ENCODE data around the gene DTD1. TPM values are rescaled to one million over a fixed set of nuclear protein-coding genes. Genes with fewer than 3 reads are reported as not detected.

The DTD1 gene
- total RNA-seq, 1 experiment from 2014 or later = 62.8 TPM

GRCh38 chr20:18724788-18725464 is 137.1 kb downstream of the DTD1 start:
- intact Hi-C loops (cut with micrococcal nuclease; ENCODE audit: unreplicated experiment) = no loop called here
- no peaks in the 10 kb centered on the region for H3K79me2 ChIP-seq (ENCODE audit: low read depth)
- H3K4me1 ChIP-seq (replicated peaks; ENCODE audit: insufficient read depth) = no peaks in the 10 kb centered on the region
- no peak overlapping the region for H3K27ac ChIP-seq
- H4K20me1 ChIP-seq (ENCODE audit: insufficient read depth) = no peaks in the 10 kb centered on the region
- no peak overlapping the region for H3K4me2 ChIP-seq
- H3K9me3 ChIP-seq (ENCODE audit: insufficient read depth, low read depth) = no peaks in the 10 kb centered on the region
- no peak for DNase-seq
- ChIA-PET POLR2A (ENCODE audit: unreplicated experiment) (no interaction called here), CTCF (no interaction called here)
- no peaks in the 10 kb centered on the region for H3K36me3 ChIP-seq (ENCODE audit: low read depth)
- no TSS peak for BruUV-seq (replicated peaks)
- H3K4me3 ChIP-seq = no peak overlapping the region
- H2AFZ ChIP-seq = no peak overlapping the region
- TF ChIP-seq EZH2 (IDR thresholded peaks at IDR 0.05; ENCODE audit: low read depth) = no peak
- no peak for TF ChIP-seq CTCF (conservative IDR thresholded peaks at IDR 0.05)
- H3K9me2 ChIP-seq (ENCODE audit: insufficient read depth) = no peaks in the 10 kb centered on the region
- no peaks in the 10 kb centered on the region for H3F3A ChIP-seq (ENCODE audit: insufficient read depth, low read depth)
- H3K27me3 ChIP-seq (ENCODE audit: insufficient read depth, low read depth) = no peaks in the 10 kb centered on the region

DNA sequence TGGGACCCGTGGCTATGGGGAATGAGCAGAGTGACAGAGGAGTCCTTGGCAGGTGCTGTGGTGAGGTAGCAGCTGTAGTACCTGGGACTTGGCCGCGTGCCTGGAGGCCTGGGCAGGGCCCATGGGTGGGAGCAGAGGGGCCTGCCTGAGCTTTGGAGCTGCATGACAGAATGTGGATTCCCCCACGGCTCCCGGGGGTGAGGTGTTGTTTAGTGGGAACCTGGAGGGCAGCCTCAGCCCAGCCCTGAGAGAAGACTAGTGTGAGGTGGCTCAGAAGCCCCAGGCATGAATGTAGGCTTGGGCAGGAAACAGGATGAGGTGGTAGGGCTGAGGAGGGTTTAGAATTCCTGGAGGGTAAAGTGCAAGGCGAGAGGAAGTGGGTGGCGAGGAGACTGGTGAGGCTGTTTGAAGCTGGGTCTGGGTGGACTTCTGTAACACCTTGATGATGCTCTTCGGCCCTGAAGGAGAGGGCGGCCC is 139.2 kb downstream of the DTD1 start:
- H3F3A ChIP-seq (ENCODE audit: insufficient read depth, low read depth) = no peaks in the 10 kb centered on the region
- no peaks in the 10 kb centered on the region for H3K9me2 ChIP-seq (ENCODE audit: insufficient read depth)
- no peaks in the 10 kb centered on the region for H3K79me2 ChIP-seq (ENCODE audit: low read depth)
- no peak overlapping the region for H2AFZ ChIP-seq
- no peaks in the 10 kb centered on the region for H3K9me3 ChIP-seq (ENCODE audit: insufficient read depth, low read depth)
- H3K4me2 ChIP-seq = no peak overlapping the region
- H3K36me3 ChIP-seq (ENCODE audit: low read depth) = no peaks in the 10 kb centered on the region
- H3K4me3 ChIP-seq = no peak overlapping the region
- H3K4me1 ChIP-seq (replicated peaks; ENCODE audit: insufficient read depth) = no peaks in the 10 kb centered on the region
- CTCF ChIA-PET = no interaction called here
- TF ChIP-seq CTCF (conservative IDR thresholded peaks at IDR 0.05) (no peak), EZH2 (IDR thresholded peaks at IDR 0.05; ENCODE audit: low read depth) (no peak)
- BruUV-seq (replicated peaks) = no TSS peak
- DNase-seq = peak in 1 of 2 experiments; percentile 19
- intact Hi-C loops (cut with micrococcal nuclease; ENCODE audit: unreplicated experiment) = no loop called here
- H4K20me1 ChIP-seq (ENCODE audit: insufficient read depth) = no peaks in the 10 kb centered on the region
- POLR2A ChIA-PET (ENCODE audit: unreplicated experiment) = interaction anchor here (0.6 kb wide), 1 partner anchor 44 kb away, joined by 3 read pairs; no protein-coding TSS in a partner anchor
- no peak overlapping the region for H3K27ac ChIP-seq
- H3K27me3 ChIP-seq (ENCODE audit: insufficient read depth, low read depth) = no peaks in the 10 kb centered on the region

GRCh38 chr20:18728165-18728869 is 140.5 kb downstream of the DTD1 start:
- Histone ChIP-seq H3K9me2 (ENCODE audit: insufficient read depth) (no peaks in the 10 kb centered on the region), H3K27ac (no peak overlapping the region), H3K4me3 (no peak overlapping the region), H3K4me1 (replicated peaks; ENCODE audit: insufficient read depth) (no peaks in the 10 kb centered on the region), H3K9me3 (ENCODE audit: insufficient read depth, low read depth) (no peaks in the 10 kb centered on the region), H3K4me2 (no peak overlapping the region), H3F3A (ENCODE audit: insufficient read depth, low read depth) (no peaks in the 10 kb centered on the region), H4K20me1 (ENCODE audit: insufficient read depth) (no peaks in the 10 kb centered on the region), H3K27me3 (ENCODE audit: insufficient read depth, low read depth) (no peaks in the 10 kb centered on the region), H3K36me3 (ENCODE audit: low read depth) (no peaks in the 10 kb centered on the region), H2AFZ (no peak overlapping the region), H3K79me2 (ENCODE audit: low read depth) (no peaks in the 10 kb centered on the region)
- intact Hi-C loops (cut with micrococcal nuclease; ENCODE audit: unreplicated experiment) = no loop called here
- no TSS peak for BruUV-seq (replicated peaks)
- TF ChIP-seq CTCF (conservative IDR thresholded peaks at IDR 0.05) (no peak), EZH2 (IDR thresholded peaks at IDR 0.05; ENCODE audit: low read depth) (no peak)
- CTCF ChIA-PET = no interaction called here
- POLR2A ChIA-PET (ENCODE audit: unreplicated experiment) = no interaction called here
- DNase-seq = peak in 1 of 2 experiments; percentile 10

Measured in PC-9 (cell line).